GM12878 (cell line): ENCODE measurements around the gene ZNF532. TPM values are rescaled to one million over a fixed set of nuclear protein-coding genes. Genes with fewer than 3 reads are reported as not detected.

Experiments
- ATAC-seq: fragments of 200-7000 bp; cut with Tn5 transposase; 3 replicates; pipeline ENCODE4 v1.9.1; 2020; ENCODE audit warnings: mild to moderate bottlenecking, moderate library complexity
- BruUV-seq: library from RNA; stranded (reverse); fragments of 400-500 nt; replicated peaks from 2 replicates; lab custom pipeline; 2021; lab: Mats Ljungman, UMichigan
- CTCF ChIA-PET: fragments of 300-600 bp; sonication (Branson Sonifier 250); formaldehyde crosslinking; extraction: SDS; loops from one replicate; lab custom pipeline; 2021; ENCODE audit warnings: inconsistent platforms; lab: Yijun Ruan, JAX
- POLR2A ChIA-PET: fragments of 350-600 bp; formaldehyde crosslinking; extraction: SDS; loops from one replicate; lab custom pipeline; 2021; ENCODE audit warnings: inconsistent platforms; lab: Charles Lee
- RAD21 ChIA-PET: fragments of 300-600 bp; sonication (Branson Sonifier 250); formaldehyde crosslinking; loops from one replicate; lab custom pipeline; 2023; ENCODE audit warnings: antibody characterized with exemption; ENCODE audit not compliant: unreplicated experiment; lab: Charles Lee
- SMC1A ChIA-PET: fragments of 300-600 bp; sonication (Branson Sonifier 250); formaldehyde crosslinking; loops from one replicate; lab custom pipeline; 2023; ENCODE audit not compliant: unreplicated experiment, uncharacterized antibody; lab: Charles Lee
- DNase-seq: peaks from one replicate; pipeline ENCODE4 v3.0.0-alpha.2; 2011; ENCODE audit warnings: low read depth, low spot score
- FAIRE-seq: peaks from 3 replicates; lab custom pipeline; 2011; peaks lifted over from hg19 to GRCh38; lab: Jason Lieb, UNC
- H2AFZ ChIP-seq: 2 replicates; pipeline ENCODE4 v1.6.0; 2011; ENCODE audit warnings: low read depth, low read length, control low read depth; ENCODE audit not compliant: control insufficient read depth
- H3K27ac ChIP-seq: 2 replicates; pipeline ENCODE4 v1.5.1; 2011; ENCODE audit warnings: control low read depth; ENCODE audit not compliant: control insufficient read depth, insufficient read depth
- H3K27me3 ChIP-seq, 2 experiments: replicated peaks in 1 of 2; 2 replicates each; pipeline versions ENCODE4 v1.6.0 to v1.6.1; 2011; ENCODE audit warnings: low read length in 1 of 2; ENCODE audit not compliant: control insufficient read depth in 2 of 2, insufficient read depth in 2 of 2
- H3K36me3 ChIP-seq, 2 experiments: 2 replicates each; pipeline ENCODE4 v1.5.1; 2011; ENCODE audit warnings: low read length in 1 of 2; ENCODE audit not compliant: control insufficient read depth in 2 of 2, insufficient read depth in 2 of 2
- H3K4me1 ChIP-seq: 2 replicates; pipeline ENCODE4 v1.6.1; 2011; ENCODE audit warnings: mild to moderate bottlenecking, low read length, moderate library complexity, mixed read lengths; ENCODE audit not compliant: control insufficient read depth, insufficient read depth
- H3K4me2 ChIP-seq: 2 replicates; pipeline ENCODE4 v1.6.0; 2011; ENCODE audit warnings: control low read depth; ENCODE audit not compliant: control insufficient read depth, insufficient read depth
- H3K4me3 ChIP-seq: fragments of 200-600 bp; sonication (generic); 2 replicates; pipeline ENCODE4 v1.5.1; 2016
- H3K79me2 ChIP-seq: 2 replicates; pipeline ENCODE4 v1.6.0; 2011; ENCODE audit warnings: low read length; ENCODE audit not compliant: control insufficient read depth, insufficient read depth
- H3K9ac ChIP-seq: 2 replicates; pipeline ENCODE4 v1.8.0; 2011; ENCODE audit warnings: low read length, control low read depth, mixed read lengths; ENCODE audit not compliant: control insufficient read depth, insufficient read depth
- H3K9me3 ChIP-seq: replicated peaks from 3 replicates; pipeline ENCODE4 v1.5.1; 2011; ENCODE audit warnings: mild to moderate bottlenecking, low read length; ENCODE audit not compliant: control insufficient read depth, insufficient read depth
- H4K20me1 ChIP-seq: 2 replicates; pipeline ENCODE4 v1.6.0; 2011; ENCODE audit not compliant: control insufficient read depth, insufficient read depth
- ATF3 ChIP-seq: IDR thresholded peaks from 2 replicates; pipeline ENCODE4 v1.6.1; 2011; ENCODE audit warnings: low read depth, mild to moderate bottlenecking, low read length, moderate library complexity, borderline replicate concordance; ENCODE audit errors: extremely low read depth
- BHLHE40 ChIP-seq, 2 experiments: fragments of 450-650 bp in 1 of 2; IDR thresholded peaks; 2 replicates each; pipeline ENCODE4 v1.6.1; 2011 to 2017; ENCODE audit warnings: low read depth in 2 of 2, borderline replicate concordance in 1 of 2, improper control_type of control experiment in 1 of 2, low read length in 1 of 2, mild to moderate bottlenecking in 1 of 2
- CBX5 ChIP-seq: sonication (generic); IDR thresholded peaks from 2 replicates; pipeline ENCODE4 v1.6.1; 2016; ENCODE audit warnings: low read depth, moderate library complexity, mild to moderate bottlenecking, inconsistent platforms
- CTCF ChIP-seq, 3 experiments: IDR thresholded peaks in 2 of 3; conservative IDR thresholded peaks in 1 of 3; 2 replicates each; pipeline ENCODE4 v1.5.1; 2011; ENCODE audit warnings: low read depth in 3 of 3, low read length in 3 of 3, mild to moderate bottlenecking in 3 of 3, control low read depth in 2 of 3, moderate library complexity in 2 of 3, inconsistent platforms in 1 of 3, mixed read lengths in 1 of 3; ENCODE audit not compliant: control insufficient read depth in 2 of 3, insufficient read depth in 1 of 3; ENCODE audit errors: extremely low read depth in 1 of 3
- GATAD2B ChIP-seq: fragments of 450-650 bp; conservative IDR thresholded peaks from 2 replicates; pipeline ENCODE4 v1.6.1; 2017; ENCODE audit warnings: low read depth, mild to moderate bottlenecking, moderate library complexity
- LARP7 ChIP-seq: fragments of 450-650 bp; IDR thresholded peaks from 2 replicates; pipeline ENCODE4 v1.6.1; 2017; ENCODE audit warnings: mild to moderate bottlenecking
- MEF2A ChIP-seq: IDR thresholded peaks from 2 replicates; pipeline ENCODE4 v1.6.1; 2011; ENCODE audit warnings: low read depth, mild to moderate bottlenecking, low read length, moderate library complexity; ENCODE audit not compliant: insufficient read depth
- NFYA ChIP-seq: IDR thresholded peaks from 2 replicates; pipeline ENCODE4 v1.6.1; 2011; ENCODE audit warnings: low read depth, mild to moderate bottlenecking, low read length, improper control_type of control experiment, borderline replicate concordance
- POLR2AphosphoS5 ChIP-seq: IDR thresholded peaks from 2 replicates; pipeline ENCODE4 v1.6.1; 2011; ENCODE audit warnings: mild to moderate bottlenecking, low read length, inconsistent platforms
- PRDM15 ChIP-seq: fragments of 450-650 bp; formaldehyde crosslinking; IDR thresholded peaks from 2 replicates; pipeline ENCODE4 v1.4.0; 2020; ENCODE audit warnings: mild to moderate bottlenecking, moderate library complexity
- RB1 ChIP-seq: fragments of 450-650 bp; formaldehyde crosslinking; IDR thresholded peaks from 2 replicates; pipeline ENCODE4 v1.6.1; 2017; ENCODE audit warnings: mild to moderate bottlenecking, borderline replicate concordance
- RBBP5 ChIP-seq: fragments of 200-600 bp; sonication (generic); conservative IDR thresholded peaks from 2 replicates; pipeline ENCODE4 v1.6.1; 2016
- RCOR1 ChIP-seq: conservative IDR thresholded peaks from 2 replicates; pipeline ENCODE4 v1.6.1; 2012; ENCODE audit warnings: low read depth, low read length, improper control_type of control experiment
- SMAD5 ChIP-seq: IDR thresholded peaks from 2 replicates; pipeline ENCODE4 v1.6.1; 2016; ENCODE audit warnings: antibody characterized with exemption, low read depth
- SMC3 ChIP-seq: IDR thresholded peaks from 2 replicates; pipeline ENCODE4 v1.6.1; 2011; ENCODE audit warnings: low read length, improper control_type of control experiment, borderline replicate concordance
- SRF ChIP-seq, 2 experiments: IDR thresholded peaks; 2 replicates each; pipeline ENCODE4 v1.6.1; 2011; ENCODE audit warnings: low read depth in 2 of 2, low read length in 2 of 2, mild to moderate bottlenecking in 1 of 2, moderate library complexity in 1 of 2
- TCF7 ChIP-seq: IDR thresholded peaks from 2 replicates; pipeline ENCODE4 v1.6.1; 2014; ENCODE audit warnings: antibody characterized with exemption, borderline replicate concordance
- WGBS: methylation state at CpG from one replicate; pipeline ENCODE4 v1.1.6; 2016; ENCODE audit warnings: low lambda C conversion rate; ENCODE audit not compliant: insufficient replicate concordance, insufficient coverage; ENCODE audit errors: missing lambda C conversion rate; 5-methylcytosine and 5-hydroxymethylcytosine counted together
- in situ Hi-C: fragments of 300-500 bp; cut with MboI; formaldehyde crosslinking; loops from 9 replicates; pipeline ENCODE4 v1.14.3; 2018; ENCODE audit warnings: mixed read lengths
- intact Hi-C: fragments of 100-400 bp; cut with micrococcal nuclease; formaldehyde crosslinking; loops from one replicate; pipeline ENCODE4 v1.14.2; 2022; ENCODE audit not compliant: unreplicated experiment
- polyA plus RNA-seq, 11 experiments: library from polyadenylated mRNA; depleted of rRNA in 4 of 11; unstranded in 6 of 11; stranded (reverse) in 5 of 11; fragments of >200 nt; fragmentation: Nextera tagmentation in 4 of 11; fragmentation: Illumina TruSeq in 1 of 11; extraction: Ambion mirVana in 4 of 11; extraction: Trizol in 1 of 11; gene quantifications; 1 replicate in 1 of 11; 2 replicates in 10 of 11; pipeline versions ENCODE4 v1.2.1 to v1.2.3, GENCODE V29; 2011 to 2016; ENCODE audit warnings: inconsistent platforms in 2 of 11, missing spikeins in 2 of 11, low read depth in 1 of 11
- total RNA-seq, 4 experiments: library from RNA; depleted of rRNA in 3 of 4; stranded (reverse); fragments of >200 nt in 3 of 4; fragmentation: Illumina TruSeq in 1 of 4; extraction: Trizol in 1 of 4; gene quantifications; 2 replicates each; pipeline versions ENCODE4 v1.2.1 to v1.2.3, GENCODE V29; 2013 to 2021

The ZNF532 gene
- total and polyA plus RNA-seq, 10 of the 15 experiments (the other 5 are each of a cell fraction or from before 2014, with no cell fraction given) = 0.44 to 3.4 (median 1.4) TPM

GRCh38 chr18:58844871-58845270, 19.8 kb upstream of the ZNF532 start:
- Histone ChIP-seq H2AFZ (no peak overlapping the region), H3K27me3 (peaks cover 0 to 2% of the 10 kb centered on the region in 2 experiments; a peak in 1 of 4 replicates), H4K20me1 (no peaks in the 10 kb centered on the region), H3K4me1 (peaks cover 3% of the 10 kb centered on the region), H3K9me3 (no peaks in the 10 kb centered on the region; the same call in 1 of the 3 replicates), H3K79me2 (no peaks in the 10 kb centered on the region), H3K27ac (no peak overlapping the region), H3K4me2 (no peak overlapping the region), H3K9ac (no peak overlapping the region), H3K36me3 (no peaks in the 10 kb centered on the region), H3K4me3 (no peak overlapping the region)
- 24% methylated on average over 4 of the region's 4 CpGs for WGBS
- no TSS peak for BruUV-seq
- POLR2A ChIA-PET = interaction anchor here (0.5 to 0.6 kb wide), 2 partner anchors 9 to 291 kb away, joined by 3 to 4 read pairs; no protein-coding TSS in a partner anchor
- ATAC-seq = no peak
- in situ Hi-C loops (no loop called here), intact Hi-C loops (no loop called here)
- TF ChIP-seq LARP7 (no peak), PRDM15 (CRISPR knock-in tag) (no peak), MEF2A (no peak), BHLHE40 (IDR thresholded peaks at IDR 0.05; ENCODE audit: borderline replicate concordance in 1 of 2, low read depth in 2 of 2, low read length in 1 of 2) (no peak), RCOR1 (no peak), CBX5 (no peak), CTCF (IDR thresholded peaks at IDR 0.05 in 2 of 3, conservative IDR thresholded peaks at IDR 0.05 in 1 of 3; ENCODE audit: control insufficient read depth in 2 of 3, extremely low read depth in 1 of 3, insufficient read depth in 1 of 3, low read depth in 3 of 3, low read length in 3 of 3) (no peak), SMC3 (no peak), RB1 (no peak), NFYA (no peak), SRF (IDR thresholded peaks at IDR 0.05; ENCODE audit: low read depth in 2 of 2, low read length in 2 of 2) (no peak), ATF3 (no peak), TCF7 (no peak), SMAD5 (no peak), POLR2AphosphoS5 (no peak), GATAD2B (no peak), RBBP5 (no peak)
- RAD21 ChIA-PET = no interaction called here
- CTCF ChIA-PET = interaction anchor here (0.9 to 1.3 kb wide), 2 partner anchors 77 to 93 kb away, joined by 3 to 5 read pairs; no protein-coding TSS in a partner anchor
- DNase-seq = no peak
- no peak for FAIRE-seq
- SMC1A ChIA-PET = interaction anchor here (0.7 to 1.5 kb wide), 4 partner anchors 11 to 161 kb away, joined by 3 to 4 read pairs (median 3); no protein-coding TSS in a partner anchor
